Urinary bladder (tissue), 4 donors: ENCODE measurements around the gene PSEN2. TPM values are rescaled to one million over a fixed set of nuclear protein-coding genes. Genes with fewer than 3 reads are reported as not detected.

Experiments used
- DNase-seq: peaks from one replicate; pipeline ENCODE4 v3.0.0-alpha.2; 2015; ENCODE audit errors: extremely low spot score
- H3K27ac ChIP-seq: one replicate; pipeline ENCODE4 v1.5.1; 2013; ENCODE audit warnings: low read depth, mild to moderate bottlenecking, moderate library complexity
- H3K36me3 ChIP-seq: one replicate; pipeline ENCODE4 v1.6.1; 2013; ENCODE audit warnings: mild to moderate bottlenecking, moderate library complexity; ENCODE audit not compliant: insufficient read depth
- H3K4me1 ChIP-seq: one replicate; pipeline ENCODE4 v1.6.1; 2013; ENCODE audit warnings: mild to moderate bottlenecking, moderate library complexity; ENCODE audit not compliant: insufficient read depth
- H3K4me3 ChIP-seq: one replicate; pipeline ENCODE4 v1.5.1; 2013; ENCODE audit warnings: low read depth, low read length
- WGBS: extraction: QIAGEN DNeasy Blood & Tissue Kit; methylation state at CpG from one replicate; pipeline ENCODE4 v1.1.7; 2013; 5-methylcytosine and 5-hydroxymethylcytosine counted together
- polyA plus RNA-seq: library from polyadenylated mRNA; stranded (reverse); fragments of 200-250 nt; gene quantifications from one replicate; pipeline ENCODE4 v1.2.3, GENCODE V29; 2013
- total RNA-seq: library from RNA; depleted of rRNA; stranded (reverse); fragments of >200 nt; gene quantifications from one replicate; pipeline ENCODE4 v1.2.3, GENCODE V29; 2014
- donor health status: healthy with polysubstance abuse.
- donor health status: healthy.

The PSEN2 gene
- total and polyA plus RNA-seq, 2 donors: 15.1 to 23.8 TPM

DNA sequence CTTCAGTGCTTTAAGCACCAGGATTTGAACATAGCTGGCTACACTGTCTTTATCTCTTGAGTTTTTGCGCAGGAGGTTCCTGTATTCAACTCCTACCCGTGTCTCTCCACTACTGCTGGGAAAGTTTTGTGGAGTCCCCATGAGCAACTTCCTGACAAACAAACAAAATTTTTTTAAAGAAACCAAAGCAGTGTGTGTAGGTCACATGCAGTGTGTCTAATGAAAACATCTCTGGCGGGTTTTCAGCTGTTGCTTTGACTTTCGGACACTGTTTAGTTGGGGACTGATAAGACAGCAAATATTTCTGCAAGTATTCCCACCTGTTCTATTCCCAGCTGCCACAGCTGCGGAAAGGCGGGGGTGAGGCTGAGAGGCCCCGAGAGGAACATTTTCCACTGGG is 2.0 kb downstream of the PSEN2 start:
- Histone ChIP-seq H3K36me3 (no peaks in the 10 kb centered on the region), H3K4me1 (no peaks in the 10 kb centered on the region), H3K4me3 (no peak overlapping the region), H3K27ac (no peak overlapping the region)
- 70% methylated on average over 7 of the region's 7 CpGs for WGBS
- DNase-seq: no peak

DNA sequence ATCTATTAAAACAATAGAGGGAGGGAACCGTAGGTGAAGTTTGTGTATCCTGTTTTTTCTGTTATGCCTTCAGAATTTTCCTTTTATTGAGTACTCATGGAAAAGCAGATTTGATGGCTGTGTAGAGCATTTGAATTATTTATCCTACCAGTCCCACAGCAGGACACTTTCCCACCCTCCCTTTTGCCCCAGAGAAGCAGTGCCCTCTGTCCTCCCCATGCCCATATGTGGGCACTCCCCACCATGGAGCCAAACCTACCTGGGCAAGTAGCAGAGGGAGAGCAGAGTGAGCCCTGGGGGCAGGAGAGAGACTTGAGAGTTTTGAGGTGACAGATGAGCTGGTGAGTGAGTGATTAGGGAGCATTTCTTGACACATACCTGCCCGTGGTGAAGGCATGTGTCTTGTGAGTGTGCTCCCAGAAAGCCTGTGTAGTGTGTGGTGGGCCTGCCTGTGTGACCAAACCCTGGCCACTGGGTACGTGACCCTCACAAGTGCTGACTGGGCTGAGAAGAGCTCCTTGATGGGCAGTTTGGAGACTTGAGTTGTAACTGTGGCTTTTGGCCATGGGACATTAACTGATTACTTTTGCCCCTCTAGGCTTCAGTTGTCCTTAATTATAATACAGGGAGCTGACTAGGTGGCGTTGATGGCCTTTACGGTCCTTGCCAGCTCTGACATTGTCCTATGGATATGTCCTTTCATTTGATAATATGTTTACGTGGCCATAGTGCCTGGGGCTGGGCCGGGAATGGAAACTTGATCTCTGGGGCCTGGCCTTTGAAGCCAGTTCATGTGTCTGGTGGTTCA is 3.6 kb downstream of the PSEN2 start:
- 87% methylated on average over 7 of the region's 7 CpGs for WGBS
- no peak overlapping the region for H3K4me3 ChIP-seq
- H3K27ac ChIP-seq: no peak overlapping the region
- H3K36me3 ChIP-seq: no peaks in the 10 kb centered on the region
- DNase-seq: no peak
- H3K4me1 ChIP-seq: no peaks in the 10 kb centered on the region

DNA sequence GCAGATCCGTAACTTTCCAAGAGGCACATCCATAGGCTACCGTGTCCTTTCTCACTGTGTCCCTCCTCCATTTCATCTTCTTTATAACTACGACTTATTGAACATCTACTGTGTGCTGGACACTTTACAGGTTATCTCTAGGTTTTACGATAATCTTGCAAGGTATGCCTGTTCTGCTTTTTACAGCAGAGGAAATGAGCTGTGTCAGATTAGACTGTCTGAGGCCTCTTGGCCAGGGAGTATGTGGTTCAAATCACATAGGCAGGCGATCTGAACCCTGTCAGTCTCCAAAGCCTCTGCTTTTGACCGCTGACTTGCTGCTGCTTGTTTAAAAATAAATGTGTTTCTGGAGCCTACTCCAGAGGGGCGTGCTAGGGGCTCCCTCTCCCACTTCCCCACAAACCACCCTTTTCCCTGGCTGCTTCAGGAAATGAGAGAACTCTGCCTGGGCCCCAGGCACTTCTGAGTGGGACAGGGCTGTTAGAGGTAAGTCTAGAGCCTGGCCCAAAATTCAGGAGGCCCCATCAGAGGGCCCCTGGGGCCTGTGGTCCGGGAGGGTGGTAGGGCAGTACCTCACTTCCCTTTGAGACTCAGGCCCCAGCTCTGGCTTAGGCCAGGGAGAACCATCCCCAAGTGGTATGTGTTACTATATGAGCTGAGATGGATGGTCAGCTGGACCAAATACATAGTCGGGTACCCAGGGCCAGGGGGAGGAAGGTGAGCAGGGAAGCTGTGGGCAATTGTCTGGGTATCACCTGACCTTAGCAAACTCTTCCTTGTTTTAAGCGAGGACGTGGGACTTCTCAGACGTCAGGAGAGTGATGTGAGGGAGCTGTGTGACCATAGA is 4.4 kb downstream of the PSEN2 start:
- no peaks in the 10 kb centered on the region for H3K4me1 ChIP-seq
- no peak overlapping the region for H3K27ac ChIP-seq
- no peak for DNase-seq
- 90% methylated on average over 12 of the region's 12 CpGs for WGBS
- no peaks in the 10 kb centered on the region for H3K36me3 ChIP-seq
- H3K4me3 ChIP-seq: no peak overlapping the region

DNA sequence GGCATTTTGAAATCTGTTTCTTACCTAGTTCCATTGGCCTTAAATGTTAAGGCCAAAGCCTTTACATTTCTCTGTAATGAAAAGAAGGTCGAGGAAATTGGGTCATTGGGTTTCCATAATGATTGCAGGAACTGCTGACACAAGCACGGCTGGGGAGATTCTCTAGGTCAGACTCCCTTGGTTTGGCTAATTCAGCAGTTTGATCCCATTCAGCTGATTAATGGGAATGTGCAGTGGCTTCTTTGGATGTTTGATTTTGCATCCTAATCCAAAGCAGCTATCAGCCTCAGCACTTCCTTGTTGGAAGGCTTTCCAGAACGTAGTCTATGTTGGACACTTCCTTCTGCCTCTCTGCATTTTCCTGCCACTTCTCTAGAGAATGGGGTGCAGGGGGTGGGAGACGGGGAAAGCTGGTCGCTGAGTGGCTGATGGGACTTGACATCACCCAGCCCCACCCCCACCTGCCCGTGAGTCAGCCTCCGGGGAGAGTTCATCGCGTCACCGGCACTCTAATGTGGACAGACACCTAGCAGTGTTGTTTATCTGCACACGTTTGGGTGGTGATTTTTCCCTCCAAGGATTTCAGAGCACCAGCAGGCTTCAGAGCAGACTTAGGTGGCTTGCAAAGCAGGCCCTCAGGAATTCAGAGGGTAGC is 5.4 kb downstream of the PSEN2 start:
- no peaks in the 10 kb centered on the region for H3K4me1 ChIP-seq
- 66% methylated on average over 11 of the region's 11 CpGs for WGBS
- no peaks in the 10 kb centered on the region for H3K36me3 ChIP-seq
- H3K4me3 ChIP-seq: no peak overlapping the region
- no peak overlapping the region for H3K27ac ChIP-seq
- DNase-seq: no peak

- WGBS: 77% methylated on average over 7 of the region's 7 CpGs
- H3K36me3 ChIP-seq: no peaks in the 10 kb centered on the region
- no peak for DNase-seq
- no peaks in the 10 kb centered on the region for H3K4me1 ChIP-seq
- H3K4me3 ChIP-seq: no peak overlapping the region
- no peak overlapping the region for H3K27ac ChIP-seq
Measured at GRCh38 chr1:226877669-226878068, 7.3 kb downstream of the PSEN2 start.

GRCh38 chr1:226880372-226881287 is 10.2 kb downstream of the PSEN2 start:
- no peak for DNase-seq
- H3K27ac ChIP-seq: no peak overlapping the region
- no peaks in the 10 kb centered on the region for H3K4me1 ChIP-seq
- WGBS: 93% methylated on average over 14 of the region's 14 CpGs
- H3K36me3 ChIP-seq: no peaks in the 10 kb centered on the region
- no peak overlapping the region for H3K4me3 ChIP-seq

DNA sequence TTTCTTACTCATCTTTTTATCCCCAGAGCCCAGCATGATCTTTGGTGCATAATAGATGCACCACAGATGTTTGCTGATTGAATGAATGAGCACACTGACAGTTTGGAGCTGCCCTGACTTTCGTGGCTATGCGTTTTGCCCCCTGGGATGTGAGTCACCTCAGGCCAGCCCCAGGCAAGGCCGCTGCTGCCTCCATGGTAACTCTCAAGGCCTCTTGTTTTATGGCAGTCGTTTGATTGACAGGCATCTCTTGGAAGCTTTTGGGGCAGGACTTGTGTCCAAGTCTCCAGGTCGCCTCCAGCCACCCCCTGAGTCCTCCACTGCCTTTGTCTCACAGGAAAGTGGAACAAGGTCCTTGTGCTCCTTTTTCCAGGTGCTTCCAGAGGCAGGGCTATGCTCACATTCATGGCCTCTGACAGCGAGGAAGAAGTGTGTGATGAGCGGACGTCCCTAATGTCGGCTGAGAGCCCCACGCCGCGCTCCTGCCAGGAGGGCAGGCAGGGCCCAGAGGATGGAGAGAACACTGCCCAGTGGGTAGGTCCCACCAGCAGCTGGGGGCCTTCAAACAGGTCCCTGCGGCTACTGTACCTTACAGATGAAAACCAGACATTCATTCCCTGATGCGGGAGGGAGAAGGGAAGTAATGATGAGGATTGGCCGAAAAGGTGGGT is 11.2 kb downstream of the PSEN2 start:
- WGBS: 95% methylated on average over 15 of the region's 15 CpGs
- Histone ChIP-seq H3K4me1 (no peaks in the 10 kb centered on the region), H3K36me3 (no peaks in the 10 kb centered on the region), H3K4me3 (no peak overlapping the region), H3K27ac (no peak overlapping the region)
- no peak for DNase-seq

- Histone ChIP-seq H3K27ac (peak overlapping the region; percentile 29), H3K36me3 (no peaks in the 10 kb centered on the region), H3K4me1 (no peaks in the 10 kb centered on the region), H3K4me3 (no peak overlapping the region)
- WGBS: 54% methylated on average over 5 of the region's 5 CpGs
- no peak for DNase-seq
Measured at GRCh38 chr1:226882187-226882586, 11.8 kb downstream of the PSEN2 start.

GRCh38 chr1:226882631-226883409 is 12.4 kb downstream of the PSEN2 start:
- Histone ChIP-seq H3K4me1 (no peaks in the 10 kb centered on the region), H3K4me3 (peak overlapping the region; percentile 2), H3K27ac (peak overlapping the region; percentile 29), H3K36me3 (no peaks in the 10 kb centered on the region)
- no peak for DNase-seq
- 37% methylated on average over 9 of the region's 9 CpGs for WGBS

DNA sequence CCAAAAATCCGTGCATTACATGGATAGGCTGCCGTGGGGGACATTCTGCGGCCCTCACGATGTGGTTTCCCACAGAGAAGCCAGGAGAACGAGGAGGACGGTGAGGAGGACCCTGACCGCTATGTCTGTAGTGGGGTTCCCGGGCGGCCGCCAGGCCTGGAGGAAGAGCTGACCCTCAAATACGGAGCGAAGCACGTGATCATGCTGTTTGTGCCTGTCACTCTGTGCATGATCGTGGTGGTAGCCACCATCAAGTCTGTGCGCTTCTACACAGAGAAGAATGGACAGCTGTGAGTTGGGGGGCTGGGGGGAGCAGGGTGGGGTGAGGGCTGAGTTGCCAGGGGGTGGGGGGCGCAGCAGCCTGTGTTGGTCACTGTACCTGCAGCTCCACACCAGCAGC is 13.2 kb downstream of the PSEN2 start:
- DNase-seq: no peak
- no peaks in the 10 kb centered on the region for H3K4me1 ChIP-seq
- WGBS: 89% methylated on average over 16 of the region's 16 CpGs
- H3K36me3 ChIP-seq: no peaks in the 10 kb centered on the region
- H3K27ac ChIP-seq: no peak overlapping the region
- no peak overlapping the region for H3K4me3 ChIP-seq

DNA sequence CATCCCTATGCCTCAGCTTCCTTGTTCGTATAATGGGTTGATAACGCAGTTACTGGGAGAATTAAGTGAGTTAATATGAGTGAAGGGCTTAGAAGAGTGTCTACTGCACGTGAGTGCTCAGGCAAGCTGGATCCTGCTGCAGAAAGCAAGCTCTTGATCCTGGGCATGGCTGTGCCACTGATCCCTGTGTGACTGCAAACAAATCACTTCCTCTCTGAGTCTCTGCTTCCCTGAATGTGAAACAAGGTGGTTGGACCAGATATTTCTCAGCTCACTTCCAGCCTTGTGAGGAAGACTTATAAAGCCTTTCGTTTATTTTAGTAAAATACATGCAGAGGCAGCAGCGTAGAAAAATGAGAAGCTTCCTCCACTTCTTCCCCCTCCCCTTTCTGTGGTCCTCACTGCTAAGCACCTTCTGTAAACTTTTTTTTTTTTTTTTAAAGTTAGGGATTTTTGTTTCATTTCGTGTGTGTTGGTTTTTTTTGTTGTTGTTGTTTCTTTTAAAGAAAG is 13.8 kb downstream of the PSEN2 start:
- no peaks in the 10 kb centered on the region for H3K36me3 ChIP-seq
- no peak overlapping the region for H3K27ac ChIP-seq
- 64% methylated on average over 6 of the region's 6 CpGs for WGBS
- H3K4me3 ChIP-seq: no peak overlapping the region
- H3K4me1 ChIP-seq: no peaks in the 10 kb centered on the region
- DNase-seq: no peak
